HEK293 (cell line): Measurements from ENCODE around the gene LACRT.
A peak's percentile ranks its signal among the peaks of the same experiment; 100 is the strongest.

Experiments used
- CTCF ChIA-PET: fragments of 350-600 bp; formaldehyde crosslinking; extraction: SDS; loops from one replicate; lab custom pipeline; 2021; ENCODE audit warnings: antibody characterized with exemption; lab: Yijun Ruan, JAX
- POLR2A ChIA-PET: fragments of 300-600 bp; formaldehyde crosslinking; extraction: SDS; loops from one replicate; lab custom pipeline; 2020; ENCODE audit warnings: antibody characterized with exemption, inconsistent platforms; lab: Yijun Ruan, JAX
- H3K27ac ChIP-seq: fragments of 200-500 bp; sonication (Bioruptor generic); 2 replicates; pipeline ENCODE4 v1.5.1; 2014; ENCODE audit warnings: low read depth, low read length, control low read depth, inconsistent platforms; ENCODE audit errors: extremely low read depth
- H3K36me3 ChIP-seq, 2 experiments: fragments of 200-500 bp in 1 of 2; sonication (Bioruptor generic) in 1 of 2; 1 replicate in 1 of 2; 2 replicates in 1 of 2; pipeline ENCODE4 v1.5.1; 2014 to 2017; ENCODE audit warnings: inconsistent platforms in 2 of 2, low read length in 2 of 2; ENCODE audit not compliant: control insufficient read depth in 2 of 2, insufficient read depth in 1 of 2
- H3K4me1 ChIP-seq: fragments of 200-500 bp; sonication (Bioruptor generic); 2 replicates; pipeline ENCODE4 v1.5.1; 2014; ENCODE audit warnings: mild to moderate bottlenecking, low read length, inconsistent platforms; ENCODE audit not compliant: control insufficient read depth, insufficient read depth
- H3K4me3 ChIP-seq: 2 replicates; pipeline ENCODE4 v1.5.1; 2011; ENCODE audit warnings: low read depth, mild to moderate bottlenecking, control low read depth, low read length, moderate library complexity
- H3K9me3 ChIP-seq: fragments of 200-500 bp; sonication (Bioruptor generic); 2 replicates; pipeline ENCODE4 v1.5.1; 2014; ENCODE audit warnings: low read depth, low read length, inconsistent platforms; ENCODE audit not compliant: control insufficient read depth, insufficient read depth
- GLIS1 ChIP-seq: fragments of 450-650 bp; formaldehyde crosslinking; IDR thresholded peaks from 2 replicates; pipeline ENCODE4 v1.5.1; 2016; ENCODE audit warnings: missing biosample characterization, missing genetic modification characterization
- GLIS2 ChIP-seq: fragments of 450-650 bp; formaldehyde crosslinking; IDR thresholded peaks from 2 replicates; pipeline ENCODE4 v1.5.1; 2016; ENCODE audit warnings: missing biosample characterization, missing genetic modification characterization
- KLF1 ChIP-seq: fragments of 450-650 bp; formaldehyde crosslinking; IDR thresholded peaks from 2 replicates; pipeline ENCODE4 v1.5.1; 2016; ENCODE audit warnings: missing biosample characterization, missing genetic modification characterization
- PATZ1 ChIP-seq: fragments of 450-650 bp; formaldehyde crosslinking; IDR thresholded peaks from 2 replicates; pipeline ENCODE4 v1.5.1; 2016; ENCODE audit warnings: missing biosample characterization, missing genetic modification characterization
- SP3 ChIP-seq: fragments of 450-650 bp; formaldehyde crosslinking; IDR thresholded peaks from 2 replicates; pipeline ENCODE4 v1.5.1; 2016; ENCODE audit warnings: missing biosample characterization, missing genetic modification characterization
- SP7 ChIP-seq: fragments of 450-650 bp; formaldehyde crosslinking; IDR thresholded peaks from 2 replicates; pipeline ENCODE4 v1.5.1; 2016; ENCODE audit warnings: missing biosample characterization, missing genetic modification characterization
- TRIM28 ChIP-seq: IDR thresholded peaks from 2 replicates; pipeline ENCODE4 v1.6.1; 2011; ENCODE audit warnings: low read length, control low read depth, borderline replicate concordance
- ZBTB10 ChIP-seq: fragments of 450-650 bp; formaldehyde crosslinking; IDR thresholded peaks from 2 replicates; pipeline ENCODE4 v1.5.1; 2016; ENCODE audit warnings: missing biosample characterization, missing genetic modification characterization
- ZBTB26 ChIP-seq: fragments of 450-650 bp; formaldehyde crosslinking; optimal IDR thresholded peaks from 2 replicates; pipeline ENCODE3; 2016; ENCODE audit warnings: missing biosample characterization, mild to moderate bottlenecking, missing genetic modification characterization
- ZBTB6 ChIP-seq: fragments of 450-650 bp; formaldehyde crosslinking; IDR thresholded peaks from 2 replicates; pipeline ENCODE4 v1.5.1; 2017; ENCODE audit warnings: missing biosample characterization, missing genetic modification characterization
- ZBTB7A ChIP-seq: fragments of 450-650 bp; formaldehyde crosslinking; IDR thresholded peaks from 2 replicates; pipeline ENCODE4 v1.5.1; 2016; ENCODE audit warnings: low read depth, missing biosample characterization, missing genetic modification characterization
- ZFP69B ChIP-seq: fragments of 450-650 bp; formaldehyde crosslinking; IDR thresholded peaks from 2 replicates; pipeline ENCODE4 v1.5.1; 2016; ENCODE audit warnings: missing biosample characterization, missing genetic modification characterization
- ZNF223 ChIP-seq: fragments of 450-650 bp; formaldehyde crosslinking; IDR thresholded peaks from 2 replicates; pipeline ENCODE4 v1.5.1; 2016; ENCODE audit warnings: missing biosample characterization, missing genetic modification characterization
- ZNF292 ChIP-seq: fragments of 450-650 bp; formaldehyde crosslinking; IDR thresholded peaks from 2 replicates; pipeline ENCODE4 v1.5.1; 2016; ENCODE audit warnings: low read depth, missing biosample characterization, missing genetic modification characterization, borderline replicate concordance
- ZNF335 ChIP-seq: fragments of 450-650 bp; formaldehyde crosslinking; conservative IDR thresholded peaks from 2 replicates; pipeline ENCODE4 v1.5.1; 2016; ENCODE audit warnings: missing biosample characterization, missing genetic modification characterization
- ZNF341 ChIP-seq: fragments of 450-650 bp; formaldehyde crosslinking; IDR thresholded peaks from 2 replicates; pipeline ENCODE4; 2016; ENCODE audit warnings: low read depth, missing biosample characterization, missing genetic modification characterization
- ZNF354C ChIP-seq: fragments of 450-650 bp; formaldehyde crosslinking; IDR thresholded peaks from 2 replicates; pipeline ENCODE4 v1.5.1; 2016; ENCODE audit warnings: missing biosample characterization, missing genetic modification characterization, low read depth, borderline replicate concordance
- ZNF398 ChIP-seq: fragments of 450-650 bp; formaldehyde crosslinking; IDR thresholded peaks from 2 replicates; pipeline ENCODE4 v1.5.1; 2017; ENCODE audit warnings: missing biosample characterization, missing genetic modification characterization
- ZNF600 ChIP-seq: fragments of 450-650 bp; formaldehyde crosslinking; IDR thresholded peaks from 2 replicates; pipeline ENCODE4 v1.5.1; 2016; ENCODE audit warnings: missing biosample characterization, missing genetic modification characterization
- ZNF785 ChIP-seq: fragments of 450-650 bp; formaldehyde crosslinking; IDR thresholded peaks from 2 replicates; pipeline ENCODE4 v1.5.1; 2016; ENCODE audit warnings: missing biosample characterization, missing genetic modification characterization
- ZNF792 ChIP-seq: fragments of 450-650 bp; formaldehyde crosslinking; IDR thresholded peaks from 2 replicates; pipeline ENCODE4 v1.5.1; 2016; ENCODE audit warnings: missing biosample characterization, missing genetic modification characterization
- ZNF837 ChIP-seq: fragments of 450-650 bp; formaldehyde crosslinking; IDR thresholded peaks from 2 replicates; pipeline ENCODE4 v1.5.1; 2016; ENCODE audit warnings: missing biosample characterization, missing genetic modification characterization
- ZSCAN5A ChIP-seq: fragments of 450-650 bp; formaldehyde crosslinking; IDR thresholded peaks from 2 replicates; pipeline ENCODE4 v1.5.1; 2016; ENCODE audit warnings: missing biosample characterization, missing genetic modification characterization

LACRT gene

GRCh38 chr12:54588110-54588889 lies 46.4 kb downstream of the LACRT start, which contains the start of gene PPP1R1A:
PPP1R1A (minus strand) TSS chr12:54588659; CDS start chr12:54588488, 171 bp downstream.
- Histone ChIP-seq H3K36me3 (no peaks in the 10 kb centered on the region), H3K4me3 (peak within 1 kb of the TSS; percentile 44), H3K27ac (no peak within 1 kb of the TSS; the same call in 1 of the 2 replicates), H3K4me1 (no peaks in the 10 kb centered on the region), H3K9me3 (no peaks in the 10 kb centered on the region)
- POLR2A ChIA-PET: interaction anchor here (0.7 to 1.4 kb wide), 3 partner anchors 9 to 61 kb away, joined by 3 read pairs; no protein-coding TSS in a partner anchor
- CTCF ChIA-PET: interaction anchor here (0.6 to 2.5 kb wide), 7 partner anchors 8 to 263 kb away, joined by 3 to 20 read pairs (median 4); no protein-coding TSS in a partner anchor
- TF ChIP-seq KLF1 (tag by site-specific recombination): peak; percentile 15; the same call in 1 of the 2 replicates
- TF ChIP-seq ZSCAN5A (tag by site-specific recombination): no peak
- no peak for TF ChIP-seq ZNF354C
- TF ChIP-seq GLIS1 (tag by site-specific recombination): 0 out of 2 replicates have a peak, but pooled peaks have one; percentile 32
- TF ChIP-seq ZNF335 (tag by site-specific recombination): 0 out of 2 replicates have a peak, but pooled peaks have one; percentile 17
- no peak for TF ChIP-seq SP3 (tag by site-specific recombination)
- TF ChIP-seq ZFP69B (tag by site-specific recombination): peak; percentile 63; the same call in 1 of the 2 replicates
- TF ChIP-seq ZBTB26: peak; percentile 44
- TF ChIP-seq ZBTB10 (tag by site-specific recombination): 0 out of 2 replicates have a peak, but pooled peaks have one; percentile 31
- no peak for TF ChIP-seq ZNF792 (tag by site-specific recombination)
- peak; percentile 16; the same call in 1 of the 2 replicates for TF ChIP-seq ZBTB7A
- no peak for TF ChIP-seq SP7 (tag by site-specific recombination)
- no peak for TF ChIP-seq ZNF223 (tag by site-specific recombination)
- peak; percentile 49; the same call in 1 of the 2 replicates for TF ChIP-seq ZBTB6 (tag by site-specific recombination)
- TF ChIP-seq PATZ1 (tag by site-specific recombination): peak; percentile 76
- TF ChIP-seq ZNF785 (tag by site-specific recombination): no peak
- TF ChIP-seq ZNF341 (tag by site-specific recombination): peak; percentile 9; the same call in 1 of the 2 replicates
- TF ChIP-seq GLIS2 (tag by site-specific recombination): peak; percentile 70
- no peak for TF ChIP-seq ZNF837
- TF ChIP-seq TRIM28: no peak
- TF ChIP-seq ZNF600 (tag by site-specific recombination): no peak
- no peak; the same call in 1 of the 2 replicates for TF ChIP-seq ZNF398 (tag by site-specific recombination)
- no peak for TF ChIP-seq ZNF292
